ENCODE results near the gene CD109.
A peak's percentile ranks its signal among the peaks of the same experiment; 100 is the strongest.

The CD109 gene

GRCh38 chr6:73854998-73855718 is 159.2 kb downstream of the CD109 start:
- no peaks in the 10 kb centered on the region for H3K27me3 ChIP-seq
- TF ChIP-seq CTCF (IDR thresholded peaks at IDR 0.05), result peak; percentile 49
- H3K36me3 ChIP-seq, result no peaks in the 10 kb centered on the region
- H3K4me1 ChIP-seq (ENCODE audit: control insufficient read depth in 1 of 2, insufficient read depth in 1 of 2, low read depth in 1 of 2, low read length in 1 of 2), result no peaks in the 10 kb centered on the region
- no peak overlapping the region for H3K27ac ChIP-seq
- no peak overlapping the region for H3K4me3 ChIP-seq (ENCODE audit: low read depth in 1 of 2, low read length in 1 of 2)
- no peaks in the 10 kb centered on the region for H3K9me3 ChIP-seq

GRCh38 chr6:73857341-73857890 is 161.4 kb downstream of the CD109 start:
- Histone ChIP-seq H3K4me3 (ENCODE audit: low read depth in 1 of 2, low read length in 1 of 2) (no peak overlapping the region), H3K27ac (no peak overlapping the region), H3K36me3 (no peaks in the 10 kb centered on the region), H3K27me3 (no peaks in the 10 kb centered on the region), H3K4me1 (ENCODE audit: control insufficient read depth in 1 of 2, insufficient read depth in 1 of 2, low read depth in 1 of 2, low read length in 1 of 2) (no peaks in the 10 kb centered on the region), H3K9me3 (no peaks in the 10 kb centered on the region)
- no peak for TF ChIP-seq CTCF (IDR thresholded peaks at IDR 0.05)

- H3K36me3 ChIP-seq, result no peaks in the 10 kb centered on the region
Measured at GRCh38 chr6:73858376-73858775, 162.4 kb downstream of the CD109 start.

GRCh38 chr6:73860303-73860702 is 164.3 kb downstream of the CD109 start:
- H3K27me3 ChIP-seq, result no peaks in the 10 kb centered on the region
- no peaks in the 10 kb centered on the region for H3K36me3 ChIP-seq
- TF ChIP-seq CTCF (IDR thresholded peaks at IDR 0.05), result no peak
- H3K27ac ChIP-seq, result no peak overlapping the region
- H3K9me3 ChIP-seq, result no peaks in the 10 kb centered on the region
- H3K4me1 ChIP-seq (ENCODE audit: control insufficient read depth in 1 of 2, insufficient read depth in 1 of 2, low read depth in 1 of 2, low read length in 1 of 2), result no peaks in the 10 kb centered on the region
- H3K4me3 ChIP-seq (ENCODE audit: low read depth in 1 of 2, low read length in 1 of 2), result no peak overlapping the region

More at GRCh38 chr6:73858376-73858775, 162.4 kb downstream of the CD109 start:
- Histone ChIP-seq H3K27me3 (no peaks in the 10 kb centered on the region), H3K4me3 (ENCODE audit: low read depth in 1 of 2, low read length in 1 of 2) (no peak overlapping the region), H3K27ac (no peak overlapping the region), H3K4me1 (ENCODE audit: control insufficient read depth in 1 of 2, insufficient read depth in 1 of 2, low read depth in 1 of 2, low read length in 1 of 2) (no peaks in the 10 kb centered on the region), H3K9me3 (no peaks in the 10 kb centered on the region)
- TF ChIP-seq CTCF (IDR thresholded peaks at IDR 0.05), result no peak

- Histone ChIP-seq H3K4me1 (ENCODE audit: control insufficient read depth in 1 of 2, insufficient read depth in 1 of 2, low read depth in 1 of 2, low read length in 1 of 2) (no peaks in the 10 kb centered on the region), H3K36me3 (no peaks in the 10 kb centered on the region), H3K27ac (no peak overlapping the region), H3K9me3 (no peaks in the 10 kb centered on the region), H3K27me3 (no peaks in the 10 kb centered on the region), H3K4me3 (ENCODE audit: low read depth in 1 of 2, low read length in 1 of 2) (no peak overlapping the region)
- TF ChIP-seq CTCF (IDR thresholded peaks at IDR 0.05), result no peak
Measured at GRCh38 chr6:73866305-73866704, 170.3 kb downstream of the CD109 start.
